HepG2 (cell line): ENCODE data around the gene ODAPH. TPM values are rescaled to one million over a fixed set of nuclear protein-coding genes. Genes with fewer than 3 reads are reported as not detected.

Source experiments
- ATAC-seq: fragments of 200-7000 bp; cut with Tn5 transposase; 3 replicates; pipeline ENCODE4 v1.9.1; 2020; ENCODE audit warnings: mild to moderate bottlenecking, moderate library complexity
- BruUV-seq: library from RNA; stranded (reverse); fragments of 400-500 nt; replicated peaks from 2 replicates; lab custom pipeline; 2021; lab: Mats Ljungman, UMichigan
- CTCF ChIA-PET: fragments of 300-600 bp; formaldehyde crosslinking; extraction: SDS; loops from one replicate; lab custom pipeline; 2021; ENCODE audit warnings: low total read pairs, inconsistent platforms, low intra/inter-chr PET ratio; lab: Yijun Ruan, JAX
- POLR2A ChIA-PET: fragments of 350-600 bp; sonication (Branson Sonifier 250); formaldehyde crosslinking; loops from one replicate; lab custom pipeline; 2020; ENCODE audit warnings: antibody characterized with exemption, inconsistent platforms; lab: Yijun Ruan, JAX
- DNase-seq: peaks from one replicate; pipeline ENCODE4 v3.0.0-alpha.2; 2015; ENCODE audit warnings: low spot score
- FAIRE-seq: peaks from 3 replicates; lab custom pipeline; 2011; peaks lifted over from hg19 to GRCh38; lab: Jason Lieb, UNC
- H2AFZ ChIP-seq: one replicate; pipeline ENCODE4 v1.6.1; 2011; ENCODE audit warnings: low read length, inconsistent platforms
- H3K27ac ChIP-seq: fragments of 300-600 bp; 3 replicates; pipeline ENCODE4 v1.8.0; 2011; ENCODE audit warnings: mixed run types, mild to moderate bottlenecking, mixed read lengths, low read length, inconsistent platforms; ENCODE audit not compliant: insufficient read depth; ENCODE audit errors: extremely low read length
- H3K27me3 ChIP-seq, 2 experiments: fragments of 200-600 bp in 1 of 2; 2 replicates in 1 of 2; 3 replicates in 1 of 2; pipeline versions ENCODE4 v1.6.0 to v1.8.0; 2011; ENCODE audit warnings: low read length in 2 of 2, mild to moderate bottlenecking in 2 of 2, moderate library complexity in 2 of 2, inconsistent platforms in 1 of 2; ENCODE audit not compliant: insufficient read depth in 2 of 2, control insufficient read depth in 1 of 2
- H3K36me3 ChIP-seq, 2 experiments: fragments of 200-600 bp in 1 of 2; replicated peaks in 1 of 2; 2 replicates in 1 of 2; 3 replicates in 1 of 2; pipeline versions ENCODE4 v1.5.1 to v1.8.0; 2011; ENCODE audit warnings: low read length in 2 of 2, inconsistent platforms in 1 of 2; ENCODE audit not compliant: insufficient read depth in 2 of 2, control insufficient read depth in 1 of 2
- H3K4me1 ChIP-seq: 2 replicates; pipeline ENCODE4 v1.5.1; 2012; ENCODE audit warnings: low read length, inconsistent platforms; ENCODE audit not compliant: insufficient read depth
- H3K4me2 ChIP-seq: 2 replicates; pipeline ENCODE4 v1.6.0; 2011; ENCODE audit warnings: low read depth, low read length, inconsistent platforms
- H3K4me3 ChIP-seq, 3 experiments: fragments of 200-600 bp in 1 of 3; sonication (generic), shearing (Covaris generic) in 1 of 3; replicated peaks in 1 of 3; 2 replicates each; pipeline ENCODE4 v1.5.1; 2011 to 2016; ENCODE audit warnings: low read length in 3 of 3, inconsistent platforms in 2 of 3, low read depth in 2 of 3, mild to moderate bottlenecking in 2 of 3, control low read depth in 1 of 3, mixed read lengths in 1 of 3; ENCODE audit not compliant: insufficient read depth in 1 of 3
- H3K79me2 ChIP-seq: one replicate; pipeline ENCODE4 v1.6.1; 2011; ENCODE audit warnings: low read length, inconsistent platforms; ENCODE audit not compliant: insufficient read depth
- H3K9ac ChIP-seq: 2 replicates; pipeline ENCODE4 v1.6.0; 2011; ENCODE audit warnings: mild to moderate bottlenecking, low read depth, low read length, inconsistent platforms; ENCODE audit not compliant: insufficient read depth
- H3K9me3 ChIP-seq: 2 replicates; pipeline ENCODE4 v1.5.1; 2012; ENCODE audit warnings: mild to moderate bottlenecking, low read length
- H4K20me1 ChIP-seq: 2 replicates; pipeline ENCODE4 v1.6.0; 2011; ENCODE audit warnings: inconsistent platforms, mild to moderate bottlenecking, low read length, moderate library complexity; ENCODE audit not compliant: insufficient read depth
- PTBP1 ChIP-seq: fragments of 200-400 bp; formaldehyde crosslinking; IDR thresholded peaks from 2 replicates; pipeline ENCODE4 v1.6.1; 2018; ENCODE audit warnings: low read length, low read depth; ENCODE audit not compliant: poor library complexity, severe bottlenecking
- RNF2 ChIP-seq: fragments of 450-650 bp; conservative IDR thresholded peaks from 2 replicates; pipeline ENCODE4 v1.6.1; 2016; ENCODE audit warnings: low read depth
- STAG1 ChIP-seq: sonication (generic); formaldehyde crosslinking; IDR thresholded peaks from 2 replicates; pipeline ENCODE4 v1.4.0; 2020; ENCODE audit warnings: missing genetic modification reagents
- ZNF672 ChIP-seq: sonication (generic); formaldehyde crosslinking; IDR thresholded peaks from 2 replicates; pipeline ENCODE4 v1.8.1; 2022; ENCODE audit warnings: missing genetic modification reagents
- WGBS: methylation state at CpG from one replicate; pipeline ENCODE4 v1.1.6; 2017; ENCODE audit warnings: low lambda C conversion rate; 5-methylcytosine and 5-hydroxymethylcytosine counted together
- in situ Hi-C: cut with HindIII; loops from 2 replicates; pipeline ENCODE4 v1.10.0; 2017; ENCODE audit warnings: low pct_unique_long_range_greater_than_20kb; ENCODE audit not compliant: extremely low pct_ligation_motif_present
- intact Hi-C: fragments of 100-400 bp; cut with micrococcal nuclease; formaldehyde crosslinking; loops from one replicate; pipeline ENCODE4 v1.10.0; 2022; ENCODE audit not compliant: unreplicated experiment
- polyA plus RNA-seq, 8 experiments: library from polyadenylated mRNA; depleted of rRNA in 3 of 8; stranded (reverse) in 7 of 8; unstranded in 1 of 8; fragments of >200 nt; fragmentation: Illumina TruSeq in 4 of 8; extraction: Trizol in 4 of 8; gene quantifications; 2 replicates each; pipeline versions ENCODE4 v1.2.1 to v1.2.3, GENCODE V29; 2011 to 2016; ENCODE audit warnings: low read depth in 4 of 8, missing spikeins in 1 of 8, mixed read lengths in 1 of 8; ENCODE audit not compliant: insufficient read depth in 1 of 8
- total RNA-seq, 5 experiments: library from RNA; depleted of rRNA; stranded (reverse); fragments of >200 nt; fragmentation: Illumina TruSeq; extraction: Trizol; gene quantifications; 2 replicates each; pipeline ENCODE4 v1.2.3, GENCODE V29; 2016; ENCODE audit warnings: low read depth in 1 of 5
- TF ChIP-seq, protein P1 (sequence below): IDR thresholded peaks from 2 replicates; pipeline ENCODE4 v1.6.1; 2018; ENCODE audit warnings: missing genetic modification reagents
- TF ChIP-seq, protein P2 (sequence below): sonication (generic); formaldehyde crosslinking; IDR thresholded peaks from 2 replicates; pipeline ENCODE4 v1.8.0; 2022; ENCODE audit warnings: low read depth, missing genetic modification reagents
- TF ChIP-seq, protein P3 (sequence below): sonication (generic); formaldehyde crosslinking; IDR thresholded peaks from 2 replicates; pipeline ENCODE4 v1.4.0; 2020; ENCODE audit warnings: missing genetic modification reagents, borderline replicate concordance

The ODAPH gene
- total and polyA plus RNA-seq, 2 of the 13 experiments (the other 11 are each of a cell fraction or from before 2014, with no cell fraction given): 0.50 TPM; not detected in 1

DNA sequence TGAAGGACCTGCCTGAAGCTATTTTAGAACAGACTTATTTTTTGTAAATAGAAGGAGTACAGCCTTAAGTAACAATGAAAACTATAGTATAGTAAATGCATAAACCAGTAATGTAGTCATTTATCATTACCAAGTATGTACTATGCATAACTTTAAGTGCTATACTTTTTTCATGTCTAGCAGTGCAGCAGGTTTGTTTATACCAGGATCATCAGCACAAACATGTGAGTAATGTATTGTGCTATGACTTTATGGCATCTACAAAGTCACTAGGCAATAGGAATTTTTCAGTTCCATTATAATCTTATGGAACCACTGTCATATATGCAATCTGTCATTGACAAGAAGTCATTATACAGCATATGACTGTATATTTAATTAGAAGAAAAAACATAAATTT lies 3.4 kb upstream of the ODAPH start (continued):
- TF ChIP-seq, protein P1, sequence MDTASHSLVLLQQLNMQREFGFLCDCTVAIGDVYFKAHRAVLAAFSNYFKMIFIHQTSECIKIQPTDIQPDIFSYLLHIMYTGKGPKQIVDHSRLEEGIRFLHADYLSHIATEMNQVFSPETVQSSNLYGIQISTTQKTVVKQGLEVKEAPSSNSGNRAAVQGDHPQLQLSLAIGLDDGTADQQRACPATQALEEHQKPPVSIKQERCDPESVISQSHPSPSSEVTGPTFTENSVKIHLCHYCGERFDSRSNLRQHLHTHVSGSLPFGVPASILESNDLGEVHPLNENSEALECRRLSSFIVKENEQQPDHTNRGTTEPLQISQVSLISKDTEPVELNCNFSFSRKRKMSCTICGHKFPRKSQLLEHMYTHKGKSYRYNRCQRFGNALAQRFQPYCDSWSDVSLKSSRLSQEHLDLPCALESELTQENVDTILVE: no peak
- TF ChIP-seq ZNF672 (CRISPR knock-in tag) (no peak), STAG1 (CRISPR knock-in tag) (no peak)
- TF ChIP-seq, protein P2, sequence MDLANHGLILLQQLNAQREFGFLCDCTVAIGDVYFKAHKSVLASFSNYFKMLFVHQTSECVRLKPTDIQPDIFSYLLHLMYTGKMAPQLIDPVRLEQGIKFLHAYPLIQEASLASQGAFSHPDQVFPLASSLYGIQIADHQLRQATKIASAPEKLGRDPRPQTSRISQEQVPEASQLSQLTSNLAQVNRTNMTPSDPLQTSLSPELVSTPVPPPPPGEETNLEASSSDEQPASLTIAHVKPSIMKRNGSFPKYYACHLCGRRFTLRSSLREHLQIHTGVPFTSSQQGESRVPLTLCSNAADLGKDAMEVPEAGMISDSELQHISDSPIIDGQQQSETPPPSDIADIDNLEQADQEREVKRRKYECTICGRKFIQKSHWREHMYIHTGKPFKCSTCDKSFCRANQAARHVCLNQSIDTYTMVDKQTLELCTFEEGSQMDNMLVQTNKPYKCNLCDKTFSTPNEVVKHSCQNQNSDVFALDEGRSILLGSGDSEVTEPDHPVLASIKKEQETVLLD (CRISPR knock-in tag): no peak
- TF ChIP-seq, all 625 proteins: peak for 0

DNA sequence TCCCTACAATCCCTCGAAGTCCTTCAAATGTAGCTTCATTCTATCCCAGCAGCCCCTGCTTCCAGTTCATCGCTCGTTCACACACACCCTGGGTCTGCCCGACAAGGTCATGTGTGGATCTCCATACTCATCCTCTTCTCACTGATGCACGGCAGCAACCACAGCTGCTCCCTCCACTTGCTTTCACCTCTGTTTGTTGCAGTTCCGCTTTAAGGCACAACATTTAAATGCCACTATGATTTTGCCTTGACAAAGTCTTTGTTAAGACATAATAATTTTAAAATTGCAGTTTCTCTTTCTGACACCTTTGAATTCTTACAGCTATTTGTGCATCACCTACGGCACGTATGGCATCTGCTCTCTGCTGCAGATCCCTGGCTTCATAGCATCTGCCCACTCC lies 1.8 kb downstream of the ODAPH start:
- no peaks in the 10 kb centered on the region for H3K36me3 ChIP-seq
- no TSS peak for BruUV-seq
- DNase-seq (no peak), FAIRE-seq (no peak), ATAC-seq (no peak)
- 28% methylated on average over 8 of the region's 8 CpGs for WGBS
- no peaks in the 10 kb centered on the region for H3K79me2 ChIP-seq
- H3K4me3 ChIP-seq: no peak overlapping the region
- no peak overlapping the region for H2AFZ ChIP-seq
- no peak overlapping the region for H3K27ac ChIP-seq
- POLR2A ChIA-PET: interaction anchor here (1.2 kb wide), 1 partner anchor 43 kb away, joined by 3 read pairs; no protein-coding TSS in a partner anchor
- TF ChIP-seq, protein P3, sequence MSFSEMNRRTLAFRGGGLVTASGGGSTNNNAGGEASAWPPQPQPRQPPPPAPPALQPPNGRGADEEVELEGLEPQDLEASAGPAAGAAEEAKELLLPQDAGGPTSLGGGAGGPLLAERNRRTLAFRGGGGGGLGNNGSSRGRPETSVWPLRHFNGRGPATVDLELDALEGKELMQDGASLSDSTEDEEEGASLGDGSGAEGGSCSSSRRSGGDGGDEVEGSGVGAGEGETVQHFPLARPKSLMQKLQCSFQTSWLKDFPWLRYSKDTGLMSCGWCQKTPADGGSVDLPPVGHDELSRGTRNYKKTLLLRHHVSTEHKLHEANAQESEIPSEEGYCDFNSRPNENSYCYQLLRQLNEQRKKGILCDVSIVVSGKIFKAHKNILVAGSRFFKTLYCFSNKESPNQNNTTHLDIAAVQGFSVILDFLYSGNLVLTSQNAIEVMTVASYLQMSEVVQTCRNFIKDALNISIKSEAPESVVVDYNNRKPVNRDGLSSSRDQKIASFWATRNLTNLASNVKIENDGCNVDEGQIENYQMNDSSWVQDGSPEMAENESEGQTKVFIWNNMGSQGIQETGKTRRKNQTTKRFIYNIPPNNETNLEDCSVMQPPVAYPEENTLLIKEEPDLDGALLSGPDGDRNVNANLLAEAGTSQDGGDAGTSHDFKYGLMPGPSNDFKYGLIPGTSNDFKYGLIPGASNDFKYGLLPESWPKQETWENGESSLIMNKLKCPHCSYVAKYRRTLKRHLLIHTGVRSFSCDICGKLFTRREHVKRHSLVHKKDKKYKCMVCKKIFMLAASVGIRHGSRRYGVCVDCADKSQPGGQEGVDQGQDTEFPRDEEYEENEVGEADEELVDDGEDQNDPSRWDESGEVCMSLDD (CRISPR knock-in tag): no peak
- TF ChIP-seq RNF2 (no peak), PTBP1 (no peak)
- H3K27me3 ChIP-seq: peaks cover 0 to 8% of the 10 kb centered on the region in 2 experiments; a peak in 1 of 5 replicates
- peaks cover 7% of the 10 kb centered on the region; the same call in 1 of the 2 replicates for H3K4me1 ChIP-seq
- no peaks in the 10 kb centered on the region for H3K9me3 ChIP-seq
- CTCF ChIA-PET: no interaction called here
- no peak overlapping the region for H3K9ac ChIP-seq
- intact Hi-C loops: no loop called here
- H4K20me1 ChIP-seq: no peaks in the 10 kb centered on the region
- no peak overlapping the region for H3K4me2 ChIP-seq
- in situ Hi-C loops: no loop called here
